Measurements from ENCODE around the gene EXTL2. TPM values are rescaled to one million over a fixed set of nuclear protein-coding genes. Genes with fewer than 3 reads are reported as not detected.

Gene EXTL2
- polyA plus RNA-seq, 1 donor (not counting 4 experiments of a cell fraction or from before 2014, with no cell fraction given): 20.2 TPM

DNA sequence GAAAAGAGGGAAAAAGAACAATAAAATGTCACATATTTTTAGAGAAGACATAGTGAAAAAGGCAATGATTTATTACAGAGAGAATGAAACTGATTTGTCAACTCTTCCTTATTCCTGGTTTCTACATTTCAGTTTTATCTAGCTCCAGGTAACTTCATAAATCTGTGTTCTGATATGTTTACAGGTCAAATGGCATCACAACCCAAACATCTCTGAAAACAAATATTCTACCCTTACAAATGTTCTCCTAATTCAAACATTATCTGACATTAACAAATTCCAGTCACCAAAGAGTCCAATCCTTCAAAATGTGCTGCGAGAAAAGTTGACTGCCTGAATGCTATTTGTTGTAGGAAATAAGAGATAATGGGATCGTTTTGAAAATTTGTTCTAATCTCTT lies 20.2 kb downstream of the EXTL2 start:
- Histone ChIP-seq H3K9me3 (ENCODE audit: control insufficient read depth, low read depth, low read length) (no peaks in the 10 kb centered on the region), H3K27ac (ENCODE audit: control insufficient read depth, insufficient read depth, low read length) (no peak overlapping the region), H3K27me3 (ENCODE audit: control insufficient read depth, extremely low read depth, insufficient read depth, low read length) (no peaks in the 10 kb centered on the region), H3K4me2 (ENCODE audit: control insufficient read depth, extremely low read depth, insufficient read depth, low read depth, low read length) (no peak overlapping the region), H3K4me1 (ENCODE audit: control insufficient read depth, extremely low read depth, insufficient read depth, low read length) (no peaks in the 10 kb centered on the region), H3K4me3 (ENCODE audit: control insufficient read depth in 2 of 3, extremely low read depth in 1 of 3, insufficient read depth in 2 of 3, low read depth in 1 of 3, low read length in 3 of 3) (no peak overlapping the region), H3K9ac (ENCODE audit: control insufficient read depth, extremely low read depth, insufficient read depth, low read length) (no peak overlapping the region), H4K20me1 (ENCODE audit: control insufficient read depth, extremely low read depth, insufficient read depth, low read length) (no peaks in the 10 kb centered on the region), H2AFZ (ENCODE audit: control insufficient read depth, low read length) (no peak overlapping the region), H3K36me3 (ENCODE audit: control insufficient read depth in 2 of 2, extremely low read depth in 1 of 2, insufficient read depth in 2 of 2, low read length in 2 of 2) (no peaks in the 10 kb centered on the region), H3K9me1 (ENCODE audit: control insufficient read depth, extremely low read depth, insufficient read depth, low read length) (no peaks in the 10 kb centered on the region), H3K79me2 (ENCODE audit: control insufficient read depth, insufficient read depth, low read length) (no peaks in the 10 kb centered on the region)
- TF ChIP-seq EZH2 (IDR thresholded peaks at IDR 0.05; ENCODE audit: low read length): no peak
- TF ChIP-seq CTCF (optimal IDR thresholded peaks at IDR 0.05 in 1 of 3, IDR thresholded peaks at IDR 0.05 in 1 of 3, conservative IDR thresholded peaks at IDR 0.05 in 1 of 3; ENCODE audit: extremely low read depth in 1 of 3, insufficient read depth in 2 of 3, low read length in 3 of 3): no peak
- dilution Hi-C loops (cut with MboI; ENCODE audit: extremely low pct_ligation_motif_present, low sequenced_read_pairs): loop anchor here (25.0 kb wide), 1 partner anchor 412 kb away; no protein-coding TSS in a partner anchor
- FAIRE-seq: no peak
- no peak for DNase-seq (ENCODE audit: low read depth, low spot score)

GRCh38 chr1:100869996-100870395 lies 24.6 kb downstream of the EXTL2 start:
- dilution Hi-C loops (cut with MboI; ENCODE audit: extremely low pct_ligation_motif_present, low sequenced_read_pairs): loop anchor here (25.0 kb wide), 1 partner anchor 408 kb away; no protein-coding TSS in a partner anchor
- Histone ChIP-seq H4K20me1 (ENCODE audit: control insufficient read depth, extremely low read depth, insufficient read depth, low read length) (no peaks in the 10 kb centered on the region), H3K4me2 (ENCODE audit: control insufficient read depth, extremely low read depth, insufficient read depth, low read depth, low read length) (no peak overlapping the region), H3K9me1 (ENCODE audit: control insufficient read depth, extremely low read depth, insufficient read depth, low read length) (no peaks in the 10 kb centered on the region), H3K79me2 (ENCODE audit: control insufficient read depth, insufficient read depth, low read length) (no peaks in the 10 kb centered on the region), H2AFZ (ENCODE audit: control insufficient read depth, low read length) (no peak overlapping the region), H3K4me3 (ENCODE audit: control insufficient read depth in 2 of 3, extremely low read depth in 1 of 3, insufficient read depth in 2 of 3, low read depth in 1 of 3, low read length in 3 of 3) (no peak overlapping the region), H3K9ac (ENCODE audit: control insufficient read depth, extremely low read depth, insufficient read depth, low read length) (no peak overlapping the region), H3K9me3 (ENCODE audit: control insufficient read depth, low read depth, low read length) (no peaks in the 10 kb centered on the region), H3K36me3 (ENCODE audit: control insufficient read depth in 2 of 2, extremely low read depth in 1 of 2, insufficient read depth in 2 of 2, low read length in 2 of 2) (no peaks in the 10 kb centered on the region), H3K4me1 (ENCODE audit: control insufficient read depth, extremely low read depth, insufficient read depth, low read length) (no peaks in the 10 kb centered on the region), H3K27me3 (ENCODE audit: control insufficient read depth, extremely low read depth, insufficient read depth, low read length) (no peaks in the 10 kb centered on the region), H3K27ac (ENCODE audit: control insufficient read depth, insufficient read depth, low read length) (no peak overlapping the region)
- TF ChIP-seq CTCF (optimal IDR thresholded peaks at IDR 0.05 in 1 of 3, IDR thresholded peaks at IDR 0.05 in 1 of 3, conservative IDR thresholded peaks at IDR 0.05 in 1 of 3; ENCODE audit: extremely low read depth in 1 of 3, insufficient read depth in 2 of 3, low read length in 3 of 3) (no peak), EZH2 (IDR thresholded peaks at IDR 0.05; ENCODE audit: low read length) (no peak)
- DNase-seq (ENCODE audit: low read depth, low spot score) (no peak), FAIRE-seq (no peak)
